ENCODE data around the gene ARHGAP29. TPM values are rescaled to one million over a fixed set of nuclear protein-coding genes. Genes with fewer than 3 reads are reported as not detected.

Gene ARHGAP29
- total RNA-seq, 1 experiment from 2014 or later: 1.8 TPM

DNA sequence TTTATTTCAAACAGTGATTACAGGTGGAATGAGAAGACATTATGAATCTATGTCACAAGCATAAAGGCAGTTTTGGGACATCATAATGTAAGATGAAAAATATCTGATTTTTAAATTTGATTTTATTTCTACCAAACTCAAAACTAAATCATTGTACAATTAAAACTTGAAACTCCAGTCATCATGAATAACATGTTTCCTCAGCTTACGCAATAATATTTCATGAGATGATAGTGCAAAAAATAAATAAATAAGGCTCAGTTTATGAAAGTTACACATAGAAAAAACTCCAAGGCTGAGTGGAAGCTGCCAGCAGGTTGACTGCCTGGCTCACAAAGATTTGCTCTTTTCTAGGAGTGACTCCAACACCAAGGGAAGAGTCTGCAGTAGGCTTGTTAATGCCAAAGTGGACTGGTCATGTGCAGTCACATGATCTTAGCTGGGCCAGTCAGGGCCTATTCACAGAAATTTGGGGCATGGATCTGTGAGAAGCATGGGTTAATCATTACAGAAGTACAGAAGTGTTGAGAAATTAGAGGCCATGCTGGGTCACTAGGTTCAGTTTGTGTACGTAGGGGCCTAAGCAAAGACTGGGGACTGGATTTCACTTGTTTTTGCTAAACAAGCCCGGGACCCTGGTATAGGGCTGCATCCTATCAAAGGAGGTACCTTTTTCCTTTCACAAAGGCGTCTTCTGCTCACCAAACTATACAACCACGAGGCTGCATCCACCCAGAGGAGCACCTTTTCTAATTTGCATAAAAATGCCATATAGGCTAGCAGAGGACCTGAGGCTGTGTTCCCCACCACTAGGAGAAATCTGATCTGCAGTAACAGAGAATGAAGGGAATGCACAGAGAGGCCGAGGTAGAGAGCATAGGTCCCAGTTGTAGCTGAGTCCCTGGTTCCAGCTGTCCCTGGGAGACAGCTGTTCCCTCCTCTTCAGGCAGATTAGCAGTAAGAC, 111.6 kb downstream of the ARHGAP29 start:
- POLR2A ChIA-PET (ENCODE audit: low non-redundant PET): no interaction called here
- H3K27me3 ChIP-seq (replicated peaks; ENCODE audit: insufficient read depth, low read depth, low read length, poor library complexity): no peaks in the 10 kb centered on the region
- CTCF ChIA-PET: no interaction called here
- intact Hi-C loops (cut with micrococcal nuclease; ENCODE audit: unreplicated experiment): no loop called here
- no peak overlapping the region for H3K4me3 ChIP-seq (ENCODE audit: low read depth, low read length, poor library complexity, severe bottlenecking)
- no peaks in the 10 kb centered on the region for H3K36me3 ChIP-seq (ENCODE audit: insufficient read depth, low read length, poor library complexity, severe bottlenecking)
- BruUV-seq (replicated peaks): no TSS peak
- no peaks in the 10 kb centered on the region for H3K4me1 ChIP-seq (ENCODE audit: insufficient read depth, low read length, poor library complexity, severe bottlenecking)
- H3K9me3 ChIP-seq (ENCODE audit: low read depth, low read length, poor library complexity, severe bottlenecking): no peaks in the 10 kb centered on the region
- no peak overlapping the region for H3K27ac ChIP-seq (ENCODE audit: low read depth, low read length, poor library complexity, severe bottlenecking)
- DNase-seq (ENCODE audit: low spot score): no peak
- no peak for TF ChIP-seq CTCF (conservative IDR thresholded peaks at IDR 0.05; ENCODE audit: low read depth, low read length)
- no peak for TF ChIP-seq EZH2 (IDR thresholded peaks at IDR 0.05; ENCODE audit: borderline replicate concordance, low read depth, low read length, poor library complexity, severe bottlenecking)

DNA sequence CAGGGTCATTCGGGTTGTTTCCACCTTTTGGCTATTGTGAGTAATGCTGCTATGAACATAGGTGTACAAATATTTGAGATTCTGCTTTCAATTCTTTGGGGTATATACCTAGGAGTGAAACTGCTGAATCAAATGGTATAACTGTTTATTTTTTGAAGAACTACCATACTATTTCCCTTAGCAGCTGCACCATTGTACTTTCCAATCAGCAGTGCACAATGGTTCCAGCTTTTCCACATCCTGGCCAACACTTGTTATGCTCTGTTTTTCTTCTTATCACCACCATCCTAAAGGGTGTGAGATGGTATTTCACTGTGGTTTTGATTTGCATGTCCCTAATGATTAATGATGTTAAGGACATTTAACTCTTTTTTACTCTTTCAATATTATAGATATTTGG, 112.8 kb downstream of the ARHGAP29 start:
- BruUV-seq (replicated peaks): no TSS peak
- intact Hi-C loops (cut with micrococcal nuclease; ENCODE audit: unreplicated experiment): no loop called here
- TF ChIP-seq CTCF (conservative IDR thresholded peaks at IDR 0.05; ENCODE audit: low read depth, low read length) (no peak), EZH2 (IDR thresholded peaks at IDR 0.05; ENCODE audit: borderline replicate concordance, low read depth, low read length, poor library complexity, severe bottlenecking) (no peak)
- no peaks in the 10 kb centered on the region for H3K4me1 ChIP-seq (ENCODE audit: insufficient read depth, low read length, poor library complexity, severe bottlenecking)
- no peaks in the 10 kb centered on the region for H3K36me3 ChIP-seq (ENCODE audit: insufficient read depth, low read length, poor library complexity, severe bottlenecking)
- no peak overlapping the region for H3K4me3 ChIP-seq (ENCODE audit: low read depth, low read length, poor library complexity, severe bottlenecking)
- POLR2A ChIA-PET (ENCODE audit: low non-redundant PET): no interaction called here
- H3K27me3 ChIP-seq (replicated peaks; ENCODE audit: insufficient read depth, low read depth, low read length, poor library complexity): no peaks in the 10 kb centered on the region
- DNase-seq (ENCODE audit: low spot score): no peak
- H3K9me3 ChIP-seq (ENCODE audit: low read depth, low read length, poor library complexity, severe bottlenecking): no peaks in the 10 kb centered on the region
- no peak overlapping the region for H3K27ac ChIP-seq (ENCODE audit: low read depth, low read length, poor library complexity, severe bottlenecking)
- CTCF ChIA-PET: no interaction called here

DNA sequence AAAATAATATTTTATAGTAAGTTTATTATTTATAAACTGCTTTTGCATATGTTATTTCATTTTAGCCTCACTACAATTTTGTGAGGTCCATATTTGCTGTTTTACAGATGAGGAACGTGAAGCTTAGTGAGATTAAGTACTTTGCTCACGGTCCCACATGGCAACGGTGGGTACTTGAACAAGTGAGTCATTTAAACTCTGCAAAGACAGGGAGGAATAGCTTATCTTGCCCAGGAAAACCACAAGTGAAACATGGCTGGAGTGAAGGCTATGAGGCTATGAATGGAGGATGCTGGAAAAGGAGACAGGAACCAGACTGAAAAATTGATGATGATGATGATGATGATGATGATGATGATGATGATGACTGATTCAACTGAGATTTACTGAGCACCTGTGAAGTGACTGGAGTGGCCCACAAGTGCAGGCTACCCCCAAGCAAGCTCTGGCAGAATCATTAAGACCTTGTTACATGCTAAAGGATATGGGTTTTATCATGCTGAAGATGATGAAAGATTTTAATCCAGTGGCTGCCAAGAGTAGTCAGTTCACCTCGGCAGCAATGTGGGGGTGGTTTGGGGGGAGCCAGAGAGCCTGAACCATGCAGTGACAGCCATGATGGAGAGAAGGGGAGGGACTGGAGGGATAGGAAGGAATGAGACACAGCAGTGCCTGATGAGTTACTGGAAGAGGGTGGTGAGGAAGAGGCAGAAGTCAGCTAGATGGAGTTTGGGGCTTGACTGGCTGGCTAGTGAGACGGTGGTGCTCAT, 115.0 kb downstream of the ARHGAP29 start:
- H3K27ac ChIP-seq (ENCODE audit: low read depth, low read length, poor library complexity, severe bottlenecking): no peak overlapping the region
- intact Hi-C loops (cut with micrococcal nuclease; ENCODE audit: unreplicated experiment): no loop called here
- H3K36me3 ChIP-seq (ENCODE audit: insufficient read depth, low read length, poor library complexity, severe bottlenecking): no peaks in the 10 kb centered on the region
- ChIA-PET POLR2A (ENCODE audit: low non-redundant PET) (interaction anchor here (0.6 kb wide), 1 partner anchor 213 kb away, joined by 3 read pairs; no protein-coding TSS in a partner anchor), CTCF (no interaction called here)
- no peaks in the 10 kb centered on the region for H3K9me3 ChIP-seq (ENCODE audit: low read depth, low read length, poor library complexity, severe bottlenecking)
- H3K4me3 ChIP-seq (ENCODE audit: low read depth, low read length, poor library complexity, severe bottlenecking): no peak overlapping the region
- no peak for DNase-seq (ENCODE audit: low spot score)
- no peak for TF ChIP-seq CTCF (conservative IDR thresholded peaks at IDR 0.05; ENCODE audit: low read depth, low read length)
- TF ChIP-seq EZH2 (IDR thresholded peaks at IDR 0.05; ENCODE audit: borderline replicate concordance, low read depth, low read length, poor library complexity, severe bottlenecking): no peak
- no peaks in the 10 kb centered on the region for H3K27me3 ChIP-seq (replicated peaks; ENCODE audit: insufficient read depth, low read depth, low read length, poor library complexity)
- BruUV-seq (replicated peaks): no TSS peak
- peaks cover 6% of the 10 kb centered on the region for H3K4me1 ChIP-seq (ENCODE audit: insufficient read depth, low read length, poor library complexity, severe bottlenecking)

Other genes with a start within 250 kb of the ARHGAP29 start
- gene ABCA4, start 116.4 kb downstream of the ARHGAP29 start, total RNA-seq (2021): 0.09 and 0.44 TPM in 2 replicates
- gene ABCD3, start 180.8 kb upstream of the ARHGAP29 start, total RNA-seq (2021): 63.1 and 65.0 TPM in 2 replicates

Measured in A673 (cell line).